Panc1 (cell line): Measurements from ENCODE around the gene MYO18A.

Source experiments
- POLR2AphosphoS5 ChIP-seq: IDR thresholded peaks from 2 replicates; pipeline ENCODE4 v1.6.1; 2012; ENCODE audit warnings: mild to moderate bottlenecking, low read depth, low read length, moderate library complexity
- SIN3A ChIP-seq: IDR thresholded peaks from 2 replicates; pipeline ENCODE4 v1.6.1; 2012; ENCODE audit warnings: low read depth, mild to moderate bottlenecking, low read length, moderate library complexity, borderline replicate concordance; ENCODE audit not compliant: insufficient read depth
- TCF7L2 ChIP-seq: IDR thresholded peaks from 2 replicates; pipeline ENCODE4 v1.6.1; 2011; ENCODE audit warnings: mild to moderate bottlenecking, low read depth, low read length, inconsistent platforms
- TF ChIP-seq, protein P1 (sequence below): fragments of 450-650 bp; IDR thresholded peaks from 2 replicates; pipeline ENCODE4 v1.5.1; 2017; ENCODE audit warnings: mild to moderate bottlenecking
- TF ChIP-seq, protein P2 (sequence below), 2 experiments: IDR thresholded peaks; 2 replicates each; pipeline ENCODE4 v1.6.1; 2011 to 2012; ENCODE audit warnings: low read depth in 2 of 2, control low read depth in 1 of 2, low read length in 1 of 2, mild to moderate bottlenecking in 1 of 2, moderate library complexity in 1 of 2; ENCODE audit not compliant: insufficient read depth in 1 of 2

DNA sequence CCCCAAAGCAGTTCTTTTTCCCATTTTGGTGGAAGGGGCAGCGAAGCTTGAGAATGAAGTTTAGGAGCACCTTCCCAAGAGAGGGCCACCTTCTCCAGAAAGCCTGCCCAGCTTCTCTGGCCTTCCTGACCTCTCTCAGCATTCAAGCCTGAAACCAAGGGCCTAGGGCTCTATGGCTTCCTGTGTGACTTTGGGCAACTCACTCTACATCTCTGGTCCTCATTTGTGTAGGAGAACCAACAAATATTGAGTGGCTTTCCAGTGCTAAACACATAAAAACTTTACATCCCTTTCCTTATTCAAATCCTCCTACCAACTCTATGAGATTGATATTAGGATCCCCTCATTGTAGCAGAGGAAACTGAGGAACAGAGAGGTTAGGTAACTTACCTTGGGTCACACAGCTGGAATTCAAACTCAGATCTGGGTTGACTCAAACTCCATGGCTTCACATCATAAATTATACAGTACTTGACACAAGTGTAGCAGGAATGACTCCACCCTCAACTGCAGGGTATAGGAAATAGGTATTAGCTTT is 32.0 kb upstream of the MYO18A start:
- TF ChIP-seq, protein P1, sequence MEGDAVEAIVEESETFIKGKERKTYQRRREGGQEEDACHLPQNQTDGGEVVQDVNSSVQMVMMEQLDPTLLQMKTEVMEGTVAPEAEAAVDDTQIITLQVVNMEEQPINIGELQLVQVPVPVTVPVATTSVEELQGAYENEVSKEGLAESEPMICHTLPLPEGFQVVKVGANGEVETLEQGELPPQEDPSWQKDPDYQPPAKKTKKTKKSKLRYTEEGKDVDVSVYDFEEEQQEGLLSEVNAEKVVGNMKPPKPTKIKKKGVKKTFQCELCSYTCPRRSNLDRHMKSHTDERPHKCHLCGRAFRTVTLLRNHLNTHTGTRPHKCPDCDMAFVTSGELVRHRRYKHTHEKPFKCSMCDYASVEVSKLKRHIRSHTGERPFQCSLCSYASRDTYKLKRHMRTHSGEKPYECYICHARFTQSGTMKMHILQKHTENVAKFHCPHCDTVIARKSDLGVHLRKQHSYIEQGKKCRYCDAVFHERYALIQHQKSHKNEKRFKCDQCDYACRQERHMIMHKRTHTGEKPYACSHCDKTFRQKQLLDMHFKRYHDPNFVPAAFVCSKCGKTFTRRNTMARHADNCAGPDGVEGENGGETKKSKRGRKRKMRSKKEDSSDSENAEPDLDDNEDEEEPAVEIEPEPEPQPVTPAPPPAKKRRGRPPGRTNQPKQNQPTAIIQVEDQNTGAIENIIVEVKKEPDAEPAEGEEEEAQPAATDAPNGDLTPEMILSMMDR = no peak
- TF ChIP-seq, protein P2, sequence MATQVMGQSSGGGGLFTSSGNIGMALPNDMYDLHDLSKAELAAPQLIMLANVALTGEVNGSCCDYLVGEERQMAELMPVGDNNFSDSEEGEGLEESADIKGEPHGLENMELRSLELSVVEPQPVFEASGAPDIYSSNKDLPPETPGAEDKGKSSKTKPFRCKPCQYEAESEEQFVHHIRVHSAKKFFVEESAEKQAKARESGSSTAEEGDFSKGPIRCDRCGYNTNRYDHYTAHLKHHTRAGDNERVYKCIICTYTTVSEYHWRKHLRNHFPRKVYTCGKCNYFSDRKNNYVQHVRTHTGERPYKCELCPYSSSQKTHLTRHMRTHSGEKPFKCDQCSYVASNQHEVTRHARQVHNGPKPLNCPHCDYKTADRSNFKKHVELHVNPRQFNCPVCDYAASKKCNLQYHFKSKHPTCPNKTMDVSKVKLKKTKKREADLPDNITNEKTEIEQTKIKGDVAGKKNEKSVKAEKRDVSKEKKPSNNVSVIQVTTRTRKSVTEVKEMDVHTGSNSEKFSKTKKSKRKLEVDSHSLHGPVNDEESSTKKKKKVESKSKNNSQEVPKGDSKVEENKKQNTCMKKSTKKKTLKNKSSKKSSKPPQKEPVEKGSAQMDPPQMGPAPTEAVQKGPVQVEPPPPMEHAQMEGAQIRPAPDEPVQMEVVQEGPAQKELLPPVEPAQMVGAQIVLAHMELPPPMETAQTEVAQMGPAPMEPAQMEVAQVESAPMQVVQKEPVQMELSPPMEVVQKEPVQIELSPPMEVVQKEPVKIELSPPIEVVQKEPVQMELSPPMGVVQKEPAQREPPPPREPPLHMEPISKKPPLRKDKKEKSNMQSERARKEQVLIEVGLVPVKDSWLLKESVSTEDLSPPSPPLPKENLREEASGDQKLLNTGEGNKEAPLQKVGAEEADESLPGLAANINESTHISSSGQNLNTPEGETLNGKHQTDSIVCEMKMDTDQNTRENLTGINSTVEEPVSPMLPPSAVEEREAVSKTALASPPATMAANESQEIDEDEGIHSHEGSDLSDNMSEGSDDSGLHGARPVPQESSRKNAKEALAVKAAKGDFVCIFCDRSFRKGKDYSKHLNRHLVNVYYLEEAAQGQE (IDR thresholded peaks at IDR 0.05; ENCODE audit: insufficient read depth in 1 of 2, low read depth in 2 of 2, low read length in 1 of 2) = no peak
- TF ChIP-seq POLR2AphosphoS5 (no peak), SIN3A (no peak), TCF7L2 (no peak)
